UCSD-AML1 (cell line): Measurements from ENCODE around the gene TAAR1.

Source experiments
- DNase-seq: peaks from one replicate; lab custom pipeline; 2025; ENCODE audit not compliant: unreplicated experiment; lab: John Stamatoyannopoulos, UW

The TAAR1 gene

DNA sequence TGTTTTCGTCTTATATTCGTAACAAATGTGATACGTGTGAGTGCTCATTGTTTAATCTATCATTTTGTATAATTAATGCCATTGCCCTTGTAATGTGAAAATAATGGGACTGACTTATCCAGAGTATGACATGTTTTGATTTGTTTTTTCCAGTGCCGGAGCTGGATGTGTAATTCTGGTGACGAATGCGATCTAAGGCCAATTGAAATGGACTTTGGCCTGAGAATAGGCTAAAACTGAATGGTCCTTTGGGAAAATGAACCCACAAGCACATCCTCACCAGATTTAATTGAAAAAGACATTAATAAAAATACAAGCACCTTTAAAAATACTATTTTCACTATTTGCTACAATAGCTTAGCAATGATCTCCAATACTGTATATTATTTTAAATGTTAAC, 62.8 kb downstream of the TAAR1 start:
- no peak for DNase-seq
